HG02623 (cell line): ENCODE results near the gene CDH13.

ENCODE experiments used
- ATAC-seq: cut with Tn5 transposase; IDR thresholded peaks from one replicate; pipeline ENCODE4 v1.9.1; 2021; ENCODE audit warnings: moderate library complexity; ENCODE audit not compliant: unreplicated experiment

The CDH13 gene

GRCh38 chr16:83579027-83579426, 952.3 kb downstream of the CDH13 start:
- no peak for ATAC-seq

- ATAC-seq: no peak
Measured at GRCh38 chr16:83579436-83579835, 952.7 kb downstream of the CDH13 start.

- ATAC-seq: no peak
Measured at GRCh38 chr16:83581082-83581481, 954.3 kb downstream of the CDH13 start.

GRCh38 chr16:83581994-83582747, 955.4 kb downstream of the CDH13 start:
- ATAC-seq: no peak

GRCh38 chr16:83586036-83586435, 959.3 kb downstream of the CDH13 start:
- ATAC-seq: no peak

GRCh38 chr16:83586461-83587200, 959.9 kb downstream of the CDH13 start:
- no peak for ATAC-seq

- ATAC-seq: no peak
Measured at GRCh38 chr16:83587201-83587600, 960.4 kb downstream of the CDH13 start.

GRCh38 chr16:83588070-83588469, 961.3 kb downstream of the CDH13 start:
- no peak for ATAC-seq

GRCh38 chr16:83589576-83589975, 962.8 kb downstream of the CDH13 start:
- ATAC-seq: no peak

GRCh38 chr16:83592778-83593177, 966.0 kb downstream of the CDH13 start:
- no peak for ATAC-seq

- ATAC-seq: no peak
Measured at GRCh38 chr16:83599789-83600462, 973.2 kb downstream of the CDH13 start.

GRCh38 chr16:83602761-83603722, 976.3 kb downstream of the CDH13 start:
- no peak for ATAC-seq

- ATAC-seq: no peak
Measured at GRCh38 chr16:83603723-83604570, 977.2 kb downstream of the CDH13 start.

- ATAC-seq: no peak
Measured at GRCh38 chr16:83606486-83607030, 979.8 kb downstream of the CDH13 start.

- ATAC-seq: no peak
Measured at GRCh38 chr16:83609178-83609577, 982.4 kb downstream of the CDH13 start.

GRCh38 chr16:83615141-83615952, 988.6 kb downstream of the CDH13 start:
- no peak for ATAC-seq

- no peak for ATAC-seq
Measured at GRCh38 chr16:83615953-83616350, 989.2 kb downstream of the CDH13 start.

- no peak for ATAC-seq
Measured at GRCh38 chr16:83619381-83620150, 992.8 kb downstream of the CDH13 start.
